Retina (tissue), 1 donor: ENCODE measurements around the gene TOP3B.
"Not testable (repeated sequence)": the region's sequence is repeated elsewhere in the genome, so short reads cannot be mapped to it uniquely, and the experiment has no call there.

Source experiments
- DNase-seq: peaks from one replicate; pipeline ENCODE4 v3.0.0-alpha.2; 2016

TOP3B gene

GRCh38 chr22:21920341-21921183 is 62.0 kb downstream of the TOP3B start:
- DNase-seq: no peak

- no peak for DNase-seq
These were observed 62.9 kb downstream of the TOP3B start for GRCh38 chr22:21919526-21920307.

GRCh38 chr22:21918466-21919185 is 64.0 kb downstream of the TOP3B start:
- DNase-seq: no peak

GRCh38 chr22:21917959-21918261 is 64.7 kb downstream of the TOP3B start:
- no peak for DNase-seq

DNA sequence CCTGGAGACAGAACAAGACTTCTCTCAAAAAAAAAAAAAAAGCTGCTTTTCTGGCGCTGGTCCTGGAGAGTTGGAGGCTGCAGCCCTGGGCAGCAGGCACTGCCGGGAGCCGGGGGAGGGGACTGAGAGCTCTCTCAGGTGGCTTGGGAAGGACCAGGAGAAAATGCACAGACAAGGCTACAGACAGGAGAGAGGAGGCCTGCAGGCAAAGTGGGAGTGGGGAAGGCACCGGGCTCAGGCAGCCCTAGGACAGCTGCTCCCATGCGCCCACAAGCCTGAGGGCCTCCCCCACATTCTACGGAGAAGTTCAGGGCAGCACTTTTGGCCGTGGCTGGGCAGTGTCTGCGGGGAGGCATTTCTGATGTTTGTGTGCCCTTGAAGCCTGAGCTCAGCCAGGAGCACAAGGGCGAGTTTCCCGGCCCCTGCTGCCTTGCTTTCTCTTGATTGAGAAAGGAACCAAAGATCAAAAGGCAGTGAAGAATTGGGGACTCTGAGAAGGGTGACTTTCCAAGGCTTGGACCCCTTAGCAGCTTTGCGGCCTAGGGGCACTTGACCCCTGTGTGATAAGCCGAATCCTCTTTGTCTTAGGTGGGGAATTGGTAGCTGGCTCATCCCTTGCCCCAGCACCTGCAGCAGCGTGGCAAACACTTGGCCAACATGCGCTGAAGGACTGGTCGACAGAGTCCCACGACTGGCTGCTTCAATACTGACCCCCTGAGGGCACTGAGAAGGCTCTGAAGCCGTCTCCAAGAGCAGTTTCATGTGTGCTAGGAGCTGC is 65.2 kb downstream of the TOP3B start:
- DNase-seq: peak; percentile 25

DNA sequence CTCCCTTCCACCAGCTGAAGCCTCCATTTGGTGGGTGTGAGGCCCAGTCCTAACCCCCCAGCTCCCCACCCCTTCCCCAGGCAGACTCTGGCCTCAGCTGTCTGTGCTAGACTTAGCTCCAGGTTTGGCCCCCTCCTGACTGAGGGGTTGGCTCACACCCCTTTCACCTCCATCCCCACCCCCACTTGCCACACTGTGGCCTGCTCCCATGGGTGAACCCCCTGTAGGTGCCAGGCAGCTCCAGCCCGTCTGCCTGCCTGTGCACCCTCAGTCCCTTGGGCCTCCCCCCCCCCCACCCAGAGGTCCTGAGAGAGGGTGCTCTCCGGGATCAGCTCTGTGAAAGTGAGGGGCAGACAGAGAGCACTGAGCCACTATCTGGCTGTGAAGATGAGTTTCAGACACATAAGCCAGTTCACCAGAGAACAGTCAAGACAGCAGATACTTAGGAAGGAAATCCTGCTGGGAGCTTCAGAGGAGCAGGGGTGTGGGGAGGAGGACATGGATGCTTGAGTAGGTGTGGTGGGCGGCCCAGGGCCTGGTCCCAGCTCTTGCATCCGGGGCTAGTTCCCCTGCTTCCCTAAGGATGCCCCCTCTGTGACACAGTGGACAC is 66.2 kb downstream of the TOP3B start:
- no peak for DNase-seq

GRCh38 chr22:21915624-21916308 is 66.8 kb downstream of the TOP3B start:
- no peak for DNase-seq

GRCh38 chr22:21914033-21914642 is 68.4 kb downstream of the TOP3B start:
- DNase-seq: not testable (repeated sequence)

- DNase-seq: not testable (repeated sequence)
These were observed 72.2 kb downstream of the TOP3B start for GRCh38 chr22:21910367-21910766.

- no peak for DNase-seq
These were observed 72.7 kb downstream of the TOP3B start for GRCh38 chr22:21909871-21910270.

DNA sequence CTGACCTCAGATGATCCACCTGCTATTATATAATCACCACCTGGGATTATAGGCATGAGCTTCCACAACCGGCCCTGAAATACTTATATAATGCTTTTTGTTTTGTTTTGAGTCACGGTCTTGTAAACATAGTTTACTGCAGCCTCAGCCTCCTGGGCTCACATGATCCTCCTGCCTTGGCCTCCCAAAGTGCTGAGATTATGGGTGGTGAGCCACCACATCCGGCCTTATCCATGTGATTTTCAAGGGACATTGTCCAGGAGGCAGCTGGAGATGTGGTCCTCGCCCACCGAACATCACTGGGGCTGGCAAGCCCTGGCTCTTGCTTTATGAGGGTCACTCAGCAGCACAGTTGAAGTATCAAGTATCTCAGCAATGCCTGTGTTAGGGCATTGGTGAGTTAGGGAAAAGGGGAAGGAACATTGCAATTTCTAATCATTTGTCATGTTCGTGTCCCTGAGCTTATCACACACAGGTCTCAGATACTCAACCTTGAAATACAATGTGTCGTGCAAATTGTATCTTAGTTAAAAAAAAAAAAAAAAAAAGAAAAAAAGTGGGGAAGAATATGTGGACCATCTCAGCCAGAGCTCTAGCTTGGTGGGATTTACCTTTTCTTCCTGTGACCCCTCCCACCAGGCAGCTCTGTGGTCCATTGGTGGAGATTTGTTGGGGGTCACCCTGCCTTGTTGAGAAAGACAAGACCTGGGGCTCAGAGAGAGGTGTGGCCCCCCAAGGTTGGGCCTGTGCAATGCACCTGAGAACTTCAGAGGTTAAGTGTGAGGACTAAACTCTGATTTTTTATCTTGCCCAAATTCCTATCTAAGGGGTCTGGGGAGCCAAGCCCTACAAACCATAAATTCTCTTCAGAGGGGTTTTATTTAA is 74.7 kb downstream of the TOP3B start:
- no peak for DNase-seq
